Measurements from ENCODE around the gene IQSEC1. TPM values are rescaled to one million over a fixed set of nuclear protein-coding genes. Genes with fewer than 3 reads are reported as not detected.
"Not testable (repeated sequence)": the region's sequence is repeated elsewhere in the genome, so short reads cannot be mapped to it uniquely, and the experiment has no call there.

IQSEC1 gene
- total RNA-seq, 4 donors from 2014 or later = 13.7 to 59.4 (median 35.5) TPM

DNA sequence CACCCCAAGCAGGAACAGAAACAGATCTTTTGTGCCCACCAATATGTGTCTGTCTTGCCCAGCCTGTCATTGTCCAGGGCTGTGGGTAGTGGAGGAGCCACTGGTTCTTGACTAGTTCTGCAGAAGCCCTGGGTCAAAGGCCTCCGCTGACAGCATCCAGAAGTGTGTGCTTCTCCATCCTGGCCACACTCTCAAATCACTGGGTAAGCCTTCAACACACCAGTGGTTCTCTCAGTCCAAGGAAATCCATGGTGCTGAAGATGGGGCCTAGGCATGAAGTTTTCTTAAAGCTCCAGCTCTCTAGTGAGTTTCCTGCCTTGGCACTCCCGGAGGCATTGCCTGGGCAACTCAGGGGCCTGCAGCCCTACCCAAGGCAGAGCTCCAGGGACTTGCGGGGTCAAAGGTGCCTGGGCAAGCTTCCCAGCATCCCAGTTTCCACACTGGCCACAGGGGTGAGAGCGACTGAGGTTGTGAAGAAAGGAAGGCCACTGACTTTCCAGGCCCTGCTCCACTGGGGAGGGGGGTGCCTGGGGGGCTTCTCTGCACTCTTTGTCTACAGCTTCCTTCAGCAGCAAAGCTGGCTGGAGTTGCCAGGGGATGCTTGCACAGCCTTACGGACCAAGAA lies 193.9 kb downstream of the IQSEC1 start:
- Histone ChIP-seq H3K27me3 (no peaks in the 10 kb centered on the region), H3K4me3 (no peak overlapping the region), H3K27ac (no peak overlapping the region), H3K36me3 (no peaks in the 10 kb centered on the region), H3K4me1 (peaks cover 0 to 10% (median 2%) of the 10 kb centered on the region in 4 donors), H3K9me3 (no peaks in the 10 kb centered on the region)
- no peak for TF ChIP-seq POLR2A (IDR thresholded peaks at IDR 0.05)
- TF ChIP-seq, protein P1, sequence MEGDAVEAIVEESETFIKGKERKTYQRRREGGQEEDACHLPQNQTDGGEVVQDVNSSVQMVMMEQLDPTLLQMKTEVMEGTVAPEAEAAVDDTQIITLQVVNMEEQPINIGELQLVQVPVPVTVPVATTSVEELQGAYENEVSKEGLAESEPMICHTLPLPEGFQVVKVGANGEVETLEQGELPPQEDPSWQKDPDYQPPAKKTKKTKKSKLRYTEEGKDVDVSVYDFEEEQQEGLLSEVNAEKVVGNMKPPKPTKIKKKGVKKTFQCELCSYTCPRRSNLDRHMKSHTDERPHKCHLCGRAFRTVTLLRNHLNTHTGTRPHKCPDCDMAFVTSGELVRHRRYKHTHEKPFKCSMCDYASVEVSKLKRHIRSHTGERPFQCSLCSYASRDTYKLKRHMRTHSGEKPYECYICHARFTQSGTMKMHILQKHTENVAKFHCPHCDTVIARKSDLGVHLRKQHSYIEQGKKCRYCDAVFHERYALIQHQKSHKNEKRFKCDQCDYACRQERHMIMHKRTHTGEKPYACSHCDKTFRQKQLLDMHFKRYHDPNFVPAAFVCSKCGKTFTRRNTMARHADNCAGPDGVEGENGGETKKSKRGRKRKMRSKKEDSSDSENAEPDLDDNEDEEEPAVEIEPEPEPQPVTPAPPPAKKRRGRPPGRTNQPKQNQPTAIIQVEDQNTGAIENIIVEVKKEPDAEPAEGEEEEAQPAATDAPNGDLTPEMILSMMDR (IDR thresholded peaks at IDR 0.05) = no peak
- DNase-seq = no peak

DNA sequence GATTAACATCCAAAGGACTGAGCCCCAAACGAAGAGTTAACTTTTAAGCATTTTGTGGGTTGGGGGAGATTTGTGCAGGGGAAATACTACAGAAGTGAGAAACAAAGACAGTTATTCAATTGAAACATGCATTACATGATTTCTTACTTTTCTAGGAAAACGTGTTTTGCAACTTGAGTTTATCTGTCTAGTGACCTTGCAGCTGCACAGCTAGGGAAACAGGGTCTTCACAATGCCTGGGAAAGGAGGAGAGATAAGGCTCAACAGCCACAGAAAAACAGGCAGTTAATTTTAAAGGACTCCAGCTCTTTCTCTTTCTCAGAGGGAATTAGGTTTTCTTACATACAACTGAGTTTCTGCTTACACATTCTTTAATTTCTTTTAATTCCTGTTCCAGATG lies 194.5 kb downstream of the IQSEC1 start:
- not testable (repeated sequence) for H3K9me3 ChIP-seq, H3K4me3 ChIP-seq, H3K27ac ChIP-seq, DNase-seq, H3K36me3 ChIP-seq, H3K27me3 ChIP-seq
- H3K4me1 ChIP-seq = peaks cover 0 to 10% (median 2%) of the 10 kb centered on the region in 4 donors

GRCh38 chr3:12878141-12878574 lies 195.1 kb downstream of the IQSEC1 start:
- Histone ChIP-seq H3K27me3 (no peaks in the 10 kb centered on the region), H3K4me3 (no peak overlapping the region), H3K36me3 (no peaks in the 10 kb centered on the region), H3K27ac (no peak overlapping the region), H3K4me1 (peaks cover 0 to 10% (median 2%) of the 10 kb centered on the region in 4 donors), H3K9me3 (no peaks in the 10 kb centered on the region)
- DNase-seq = no peak
- no peak for TF ChIP-seq POLR2A (IDR thresholded peaks at IDR 0.05)
- TF ChIP-seq, protein P1 (IDR thresholded peaks at IDR 0.05) = no peak

GRCh38 chr3:12877040-12877439 lies 196.2 kb downstream of the IQSEC1 start:
- TF ChIP-seq POLR2A (IDR thresholded peaks at IDR 0.05) = no peak
- TF ChIP-seq, protein P1 (IDR thresholded peaks at IDR 0.05) = no peak
- H3K9me3 ChIP-seq = no peaks in the 10 kb centered on the region
- no peak overlapping the region for H3K27ac ChIP-seq
- H3K36me3 ChIP-seq = no peaks in the 10 kb centered on the region
- peaks cover 0 to 10% (median 2%) of the 10 kb centered on the region in 4 donors for H3K4me1 ChIP-seq
- no peak overlapping the region for H3K4me3 ChIP-seq
- no peak for DNase-seq
- H3K27me3 ChIP-seq = no peaks in the 10 kb centered on the region

DNA sequence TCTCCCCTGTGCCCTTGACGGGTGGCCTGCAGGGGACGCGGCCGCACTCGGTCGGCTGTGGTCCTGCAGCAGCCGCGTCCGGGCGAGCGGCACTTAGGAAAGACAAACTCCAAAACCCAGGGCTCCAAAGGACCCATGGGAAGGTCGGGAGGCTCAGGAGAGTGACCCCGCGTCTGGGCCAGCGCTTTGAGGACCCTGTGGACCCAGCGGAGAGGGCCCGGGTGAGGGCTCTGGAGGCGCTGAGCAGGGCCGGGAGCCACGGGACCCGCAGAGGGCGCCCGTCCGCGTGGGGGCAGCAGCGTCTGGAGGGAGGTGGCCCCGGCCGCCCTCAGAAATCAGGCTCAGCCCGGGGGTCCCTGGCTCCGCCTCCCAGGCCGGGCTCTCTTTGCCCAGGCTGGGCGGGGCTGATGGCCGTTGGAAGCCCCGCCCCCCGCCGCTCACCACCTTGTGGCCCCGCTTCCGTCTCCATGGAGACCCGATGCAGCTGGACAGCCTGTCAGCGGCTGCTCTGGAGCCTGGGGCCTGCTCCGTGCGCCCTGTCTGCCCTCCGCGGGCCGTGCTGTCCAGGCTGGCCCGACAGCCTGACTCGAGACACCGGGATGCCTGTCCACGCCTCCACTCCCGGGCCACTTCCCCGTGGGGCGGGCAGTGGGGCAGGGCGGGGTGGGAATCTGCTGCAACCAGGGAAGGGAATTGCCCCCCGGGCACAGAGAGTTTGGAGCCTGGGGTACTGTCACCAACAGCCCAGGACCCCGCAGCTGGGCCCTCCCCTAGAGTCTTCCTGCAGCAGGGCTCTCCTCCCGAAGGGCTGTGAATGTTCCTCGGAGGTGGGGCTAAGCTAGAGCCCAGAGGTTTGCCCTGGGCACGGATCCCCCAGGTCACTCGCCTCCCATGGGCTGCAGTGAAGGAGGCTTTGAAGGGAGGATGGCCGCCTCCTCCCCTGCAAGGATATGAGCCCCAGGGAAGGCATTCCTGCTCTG lies 197.1 kb downstream of the IQSEC1 start:
- H3K36me3 ChIP-seq = no peaks in the 10 kb centered on the region
- no peak for TF ChIP-seq POLR2A (IDR thresholded peaks at IDR 0.05)
- TF ChIP-seq, protein P1 (IDR thresholded peaks at IDR 0.05) = peak in 3 of 6 experiments; percentile 6 to 17 (median 17)
- H3K4me3 ChIP-seq = peak overlapping the region in 3 of 4 donors; percentile 12 to 40 (median 30)
- H3K9me3 ChIP-seq = no peaks in the 10 kb centered on the region
- DNase-seq = peak in 2 of 3 donors; percentile 18 to 61
- H3K4me1 ChIP-seq = peaks cover 0 to 10% (median 2%) of the 10 kb centered on the region in 4 donors
- H3K27ac ChIP-seq = no peak overlapping the region
- no peaks in the 10 kb centered on the region for H3K27me3 ChIP-seq

Data from Peyer's patch (tissue), 4 donors.